ENCODE results near the gene CCDC71L.
"Not testable (repeated sequence)": the region's sequence is repeated elsewhere in the genome, so short reads cannot be mapped to it uniquely, and the experiment has no call there.

GRCh38 chr7:106688161-106688560, 27.2 kb upstream of the CCDC71L start:
- TF ChIP-seq CTCF, POLR2A (IDR thresholded peaks at IDR 0.05): not testable (repeated sequence)
